Peyer's patch (tissue), 4 donors: ENCODE results near the gene ADORA3. TPM values are rescaled to one million over a fixed set of nuclear protein-coding genes. Genes with fewer than 3 reads are reported as not detected.

Experiments used
- DNase-seq, 3 donors: peaks; one replicate each; pipeline ENCODE4 v3.0.0-alpha.2; 2017 to 2019
- H3K27ac ChIP-seq, 4 donors: fragments of 200-600 bp; sonication (generic); one replicate each; pipeline ENCODE4 v1.5.1; 2016 to 2019
- H3K27me3 ChIP-seq, 2 donors: fragments of 200-600 bp; sonication (generic); one replicate each; pipeline ENCODE4 v1.5.1; 2019
- H3K36me3 ChIP-seq, 3 donors: fragments of 200-600 bp; sonication (generic); one replicate each; pipeline ENCODE4 v1.5.1; 2016 to 2019
- H3K4me1 ChIP-seq, 4 donors: fragments of 200-600 bp; sonication (generic); one replicate each; pipeline ENCODE4 v1.5.1; 2016 to 2019
- H3K4me3 ChIP-seq, 4 donors: fragments of 200-600 bp; sonication (generic); 1 replicate in 3 of 4; 2 replicates in 1 of 4; pipeline ENCODE4 v1.5.1; 2016 to 2019; ENCODE audit warnings: mild to moderate bottlenecking in 1 of 4
- H3K9me3 ChIP-seq, 4 donors: fragments of 200-600 bp; sonication (generic); one replicate each; pipeline ENCODE4 v1.5.1; 2016 to 2019; ENCODE audit warnings: mild to moderate bottlenecking in 1 of 4
- CTCF ChIP-seq, 6 experiments: fragments of 450-650 bp in 4 of 6; fragments of 200-600 bp in 2 of 6; sonication (generic) in 1 of 6; IDR thresholded peaks; one replicate each; pipeline ENCODE4 v1.5.1; 2017 to 2019; ENCODE audit warnings: antibody characterized with exemption in 6 of 6, mild to moderate bottlenecking in 3 of 6, moderate library complexity in 1 of 6
- POLR2A ChIP-seq, 2 donors: fragments of 450-650 bp; IDR thresholded peaks; one replicate each; pipeline ENCODE4 v1.5.1; 2017; ENCODE audit warnings: antibody characterized with exemption in 2 of 2, mild to moderate bottlenecking in 2 of 2, moderate library complexity in 2 of 2
- total RNA-seq, 4 donors: library from RNA; depleted of rRNA; stranded (reverse); fragments of >200 nt; gene quantifications; one replicate each; pipeline ENCODE4 v1.1.0, GENCODE V29; 2016

ADORA3 gene
- total RNA-seq, 4 donors from 2014 or later, result 2.3 to 14.9 (median 4.7) TPM; not detected in 1

GRCh38 chr1:111505641-111506119 is 2.2 kb upstream of the ADORA3 start:
- peaks cover 6 to 36% (median 26%) of the 10 kb centered on the region in 4 donors for H3K4me1 ChIP-seq
- no peak overlapping the region for H3K4me3 ChIP-seq
- H3K36me3 ChIP-seq, result no peaks in the 10 kb centered on the region
- no peaks in the 10 kb centered on the region for H3K27me3 ChIP-seq
- no peaks in the 10 kb centered on the region for H3K9me3 ChIP-seq
- H3K27ac ChIP-seq, result peak overlapping the region; percentile 30 to 97 (median 82)
- TF ChIP-seq POLR2A (IDR thresholded peaks at IDR 0.05) (peak in 1 of 2 donors; percentile 10), CTCF (IDR thresholded peaks at IDR 0.05) (no peak)
- DNase-seq, result peak in 2 of 3 donors; percentile 75 to 80

GRCh38 chr1:111504097-111504496 is 664 bp upstream of the ADORA3 start:
- no peaks in the 10 kb centered on the region for H3K36me3 ChIP-seq
- peaks cover 6 to 29% (median 20%) of the 10 kb centered on the region in 4 donors for H3K4me1 ChIP-seq
- H3K27ac ChIP-seq, result peak overlapping the region; percentile 26 to 95 (median 58)
- H3K4me3 ChIP-seq, result no peak overlapping the region
- no peak for TF ChIP-seq POLR2A (IDR thresholded peaks at IDR 0.05)
- TF ChIP-seq CTCF (IDR thresholded peaks at IDR 0.05), result no peak
- H3K9me3 ChIP-seq, result no peaks in the 10 kb centered on the region
- no peaks in the 10 kb centered on the region for H3K27me3 ChIP-seq
- DNase-seq, result no peak

GRCh38 chr1:111501645-111502044 is 1.8 kb downstream of the ADORA3 start:
- TF ChIP-seq POLR2A (IDR thresholded peaks at IDR 0.05) (no peak), CTCF (IDR thresholded peaks at IDR 0.05) (no peak)
- peak overlapping the region in 1 of 4 donors; percentile 19 for H3K4me3 ChIP-seq
- no peak for DNase-seq
- H3K27ac ChIP-seq, result peak overlapping the region in 1 of 4 donors; percentile 30
- H3K9me3 ChIP-seq, result no peaks in the 10 kb centered on the region
- H3K27me3 ChIP-seq, result no peaks in the 10 kb centered on the region
- H3K4me1 ChIP-seq, result peaks cover 0 to 16% (median 6%) of the 10 kb centered on the region in 4 donors
- H3K36me3 ChIP-seq, result no peaks in the 10 kb centered on the region

GRCh38 chr1:111499026-111499785 is 4.2 kb downstream of the ADORA3 start:
- Histone ChIP-seq H3K27ac (no peak overlapping the region), H3K36me3 (no peaks in the 10 kb centered on the region), H3K27me3 (no peaks in the 10 kb centered on the region), H3K4me3 (no peak overlapping the region), H3K9me3 (no peaks in the 10 kb centered on the region), H3K4me1 (peaks cover 0 to 12% (median 3%) of the 10 kb centered on the region in 4 donors)
- DNase-seq, result no peak
- TF ChIP-seq POLR2A (IDR thresholded peaks at IDR 0.05), result no peak
- no peak for TF ChIP-seq CTCF (IDR thresholded peaks at IDR 0.05)

- no peak for DNase-seq
- Histone ChIP-seq H3K27me3 (no peaks in the 10 kb centered on the region), H3K27ac (no peak overlapping the region), H3K4me3 (no peak overlapping the region), H3K36me3 (no peaks in the 10 kb centered on the region), H3K9me3 (no peaks in the 10 kb centered on the region), H3K4me1 (no peaks in the 10 kb centered on the region)
- no peak for TF ChIP-seq CTCF (IDR thresholded peaks at IDR 0.05)
- no peak for TF ChIP-seq POLR2A (IDR thresholded peaks at IDR 0.05)
Observed at GRCh38 chr1:111497592-111497991, 5.8 kb downstream of the ADORA3 start.
